Mucosa of stomach (tissue), 1 donor: ENCODE results near the gene HTR3A.

Source experiments
- H3K27me3 ChIP-seq: one replicate; pipeline ENCODE4 v1.7.0; 2013; ENCODE audit warnings: mild to moderate bottlenecking, low read length; ENCODE audit not compliant: control insufficient read depth, insufficient read depth
- H3K36me3 ChIP-seq: one replicate; pipeline ENCODE4 v1.7.0; 2013; ENCODE audit warnings: low read length; ENCODE audit not compliant: control insufficient read depth, insufficient read depth
- H3K4me1 ChIP-seq: one replicate; pipeline ENCODE4 v1.7.0; 2013; ENCODE audit warnings: mild to moderate bottlenecking, low read length; ENCODE audit not compliant: control insufficient read depth, insufficient read depth
- H3K4me3 ChIP-seq: one replicate; pipeline ENCODE4 v1.7.0; 2013; ENCODE audit warnings: low read length
- H3K9ac ChIP-seq: one replicate; pipeline ENCODE4 v1.7.0; 2013; ENCODE audit warnings: mild to moderate bottlenecking, low read length, moderate library complexity
- H3K9me3 ChIP-seq: one replicate; pipeline ENCODE4 v1.7.0; 2013; ENCODE audit warnings: mild to moderate bottlenecking, low read length, moderate library complexity; ENCODE audit not compliant: control insufficient read depth
- donor health status: Pancreatic carcinoma.

HTR3A gene

GRCh38 chr11:113951537-113951936 lies 23.4 kb upstream of the HTR3A start:
- no peak overlapping the region for H3K9ac ChIP-seq
- no peaks in the 10 kb centered on the region for H3K4me1 ChIP-seq
- H3K9me3 ChIP-seq: no peaks in the 10 kb centered on the region
- H3K36me3 ChIP-seq: no peaks in the 10 kb centered on the region
- peaks cover 6% of the 10 kb centered on the region for H3K27me3 ChIP-seq
- H3K4me3 ChIP-seq: no peak overlapping the region

- Histone ChIP-seq H3K36me3 (no peaks in the 10 kb centered on the region), H3K9me3 (no peaks in the 10 kb centered on the region), H3K27me3 (peaks cover 6% of the 10 kb centered on the region), H3K9ac (no peak overlapping the region), H3K4me1 (no peaks in the 10 kb centered on the region), H3K4me3 (no peak overlapping the region)
Observed at GRCh38 chr11:113952070-113952469, 22.8 kb upstream of the HTR3A start.

- H3K4me1 ChIP-seq: no peaks in the 10 kb centered on the region
- H3K9ac ChIP-seq: no peak overlapping the region
- no peaks in the 10 kb centered on the region for H3K36me3 ChIP-seq
- H3K4me3 ChIP-seq: no peak overlapping the region
- H3K9me3 ChIP-seq: no peaks in the 10 kb centered on the region
- H3K27me3 ChIP-seq: peaks cover 6% of the 10 kb centered on the region
Observed at GRCh38 chr11:113952588-113952987, 22.3 kb upstream of the HTR3A start.

- Histone ChIP-seq H3K9ac (no peak overlapping the region), H3K36me3 (no peaks in the 10 kb centered on the region), H3K4me3 (no peak overlapping the region), H3K9me3 (no peaks in the 10 kb centered on the region), H3K4me1 (no peaks in the 10 kb centered on the region), H3K27me3 (peaks cover 6% of the 10 kb centered on the region)
Observed at GRCh38 chr11:113954235-113954634, 20.7 kb upstream of the HTR3A start.

GRCh38 chr11:113956986-113957385 lies 17.9 kb upstream of the HTR3A start:
- Histone ChIP-seq H3K9ac (no peak overlapping the region), H3K36me3 (no peaks in the 10 kb centered on the region), H3K27me3 (peaks cover 2% of the 10 kb centered on the region), H3K4me1 (no peaks in the 10 kb centered on the region), H3K4me3 (no peak overlapping the region), H3K9me3 (no peaks in the 10 kb centered on the region)

- Histone ChIP-seq H3K27me3 (no peaks in the 10 kb centered on the region), H3K36me3 (no peaks in the 10 kb centered on the region), H3K9me3 (no peaks in the 10 kb centered on the region), H3K9ac (no peak overlapping the region), H3K4me3 (no peak overlapping the region), H3K4me1 (no peaks in the 10 kb centered on the region)
Observed at GRCh38 chr11:113960702-113961330, 14.1 kb upstream of the HTR3A start.

GRCh38 chr11:113967361-113967760 lies 7.5 kb upstream of the HTR3A start:
- H3K4me3 ChIP-seq: no peak overlapping the region

GRCh38 chr11:113971506-113972195 lies 3.3 kb upstream of the HTR3A start:
- Histone ChIP-seq H3K9me3 (no peaks in the 10 kb centered on the region), H3K36me3 (no peaks in the 10 kb centered on the region), H3K4me3 (no peak overlapping the region), H3K9ac (no peak overlapping the region), H3K4me1 (peaks cover 8% of the 10 kb centered on the region), H3K27me3 (peaks cover 3% of the 10 kb centered on the region)

More at GRCh38 chr11:113967361-113967760, 7.5 kb upstream of the HTR3A start:
- Histone ChIP-seq H3K36me3 (no peaks in the 10 kb centered on the region), H3K4me1 (no peaks in the 10 kb centered on the region), H3K27me3 (no peaks in the 10 kb centered on the region), H3K9me3 (no peaks in the 10 kb centered on the region), H3K9ac (no peak overlapping the region)

- Histone ChIP-seq H3K9ac (no peak overlapping the region), H3K4me1 (peaks cover 8% of the 10 kb centered on the region), H3K9me3 (no peaks in the 10 kb centered on the region), H3K4me3 (no peak overlapping the region), H3K27me3 (peaks cover 15% of the 10 kb centered on the region), H3K36me3 (no peaks in the 10 kb centered on the region)
Observed at GRCh38 chr11:113977071-113977490, 2.2 kb downstream of the HTR3A start.

- Histone ChIP-seq H3K36me3 (no peaks in the 10 kb centered on the region), H3K27me3 (peaks cover 12% of the 10 kb centered on the region), H3K9ac (no peak overlapping the region), H3K4me1 (peaks cover 8% of the 10 kb centered on the region), H3K4me3 (no peak overlapping the region), H3K9me3 (no peaks in the 10 kb centered on the region)
Observed at GRCh38 chr11:113977701-113978100, 2.8 kb downstream of the HTR3A start.

GRCh38 chr11:113979431-113979830 lies 4.5 kb downstream of the HTR3A start:
- H3K9ac ChIP-seq: no peak overlapping the region
- peaks cover 8% of the 10 kb centered on the region for H3K4me1 ChIP-seq
- peaks cover 12% of the 10 kb centered on the region for H3K27me3 ChIP-seq
- no peak overlapping the region for H3K4me3 ChIP-seq
- H3K9me3 ChIP-seq: no peaks in the 10 kb centered on the region
- no peaks in the 10 kb centered on the region for H3K36me3 ChIP-seq

- Histone ChIP-seq H3K9ac (no peak overlapping the region), H3K4me1 (no peaks in the 10 kb centered on the region), H3K27me3 (peaks cover 12% of the 10 kb centered on the region), H3K9me3 (no peaks in the 10 kb centered on the region), H3K4me3 (no peak overlapping the region), H3K36me3 (no peaks in the 10 kb centered on the region)
Observed at GRCh38 chr11:113980785-113981184, 5.9 kb downstream of the HTR3A start.
